A673 (cell line): ENCODE results near the gene SERPINA6. TPM values are rescaled to one million over a fixed set of nuclear protein-coding genes. Genes with fewer than 3 reads are reported as not detected.

Source experiments
- BruUV-seq: library from RNA; stranded (reverse); fragments of 400-500 nt; replicated peaks from 2 replicates; lab custom pipeline; 2021; lab: Mats Ljungman, UMichigan
- CTCF ChIA-PET: fragments of 300-600 bp; sonication (Branson Sonifier 250); formaldehyde crosslinking; loops from one replicate; lab custom pipeline; 2022; ENCODE audit warnings: antibody characterized with exemption; lab: Charles Lee
- POLR2A ChIA-PET: fragments of 300-600 bp; sonication (Branson Sonifier 250); formaldehyde crosslinking; loops from one replicate; lab custom pipeline; 2022; ENCODE audit warnings: antibody characterized with exemption; ENCODE audit not compliant: low non-redundant PET; lab: Charles Lee
- DNase-seq: peaks from one replicate; pipeline ENCODE4 v3.0.0-alpha.2; 2015; ENCODE audit warnings: low spot score
- H3K27ac ChIP-seq: fragments of 200-600 bp; sonication (generic); 2 replicates; pipeline ENCODE4 v1.5.1; 2016; ENCODE audit warnings: mixed run types, low read depth, mild to moderate bottlenecking, mixed read lengths, antibody characterized with exemption, low read length; ENCODE audit not compliant: poor library complexity, severe bottlenecking
- H3K27me3 ChIP-seq: fragments of 200-600 bp; sonication (generic); replicated peaks from 2 replicates; pipeline ENCODE4 v1.6.1; 2017; ENCODE audit warnings: mixed run types, low read depth, mild to moderate bottlenecking, mixed read lengths, antibody characterized with exemption, low read length; ENCODE audit not compliant: insufficient read depth, poor library complexity
- H3K36me3 ChIP-seq: fragments of 200-600 bp; sonication (generic); 2 replicates; pipeline ENCODE4 v1.6.1; 2016; ENCODE audit warnings: mixed run types, mild to moderate bottlenecking, mixed read lengths, antibody characterized with exemption, low read length; ENCODE audit not compliant: insufficient read depth, poor library complexity, severe bottlenecking
- H3K4me1 ChIP-seq: fragments of 200-600 bp; sonication (generic); 2 replicates; pipeline ENCODE4 v1.6.1; 2017; ENCODE audit warnings: mixed run types, mild to moderate bottlenecking, mixed read lengths, antibody characterized with exemption, low read length; ENCODE audit not compliant: insufficient read depth, poor library complexity, severe bottlenecking
- H3K4me3 ChIP-seq: fragments of 200-600 bp; sonication (generic); 2 replicates; pipeline ENCODE4 v1.5.1; 2016; ENCODE audit warnings: low read depth, mixed run types, mild to moderate bottlenecking, mixed read lengths, low read length; ENCODE audit not compliant: poor library complexity, severe bottlenecking
- H3K9me3 ChIP-seq: fragments of 200-600 bp; sonication (generic); 2 replicates; pipeline ENCODE4 v1.6.1; 2016; ENCODE audit warnings: mixed run types, low read depth, mild to moderate bottlenecking, mixed read lengths, antibody characterized with exemption, low read length; ENCODE audit not compliant: poor library complexity, severe bottlenecking
- CTCF ChIP-seq: fragments of 300-800, 200-600 bp; sonication (generic); conservative IDR thresholded peaks from 2 replicates; pipeline ENCODE4 v1.5.1; 2017; ENCODE audit warnings: low read depth, mild to moderate bottlenecking, antibody characterized with exemption, low read length, moderate library complexity, mixed read lengths
- EZH2 ChIP-seq: fragments of 200-600 bp; sonication (generic); IDR thresholded peaks from 2 replicates; pipeline ENCODE4 v1.6.1; 2017; ENCODE audit warnings: borderline replicate concordance, low read depth, mild to moderate bottlenecking, mixed read lengths, antibody characterized with exemption, low read length; ENCODE audit not compliant: poor library complexity, severe bottlenecking
- intact Hi-C: fragments of 100-400 bp; cut with micrococcal nuclease; formaldehyde crosslinking; loops from one replicate; pipeline ENCODE4 v1.10.0; 2022; ENCODE audit not compliant: unreplicated experiment
- total RNA-seq: library from RNA; stranded (reverse); gene quantifications from 2 replicates; pipeline ENCODE4 v1.2.3, GENCODE V29; 2021

Gene SERPINA6
- total RNA-seq, 1 experiment from 2014 or later = not detected

- intact Hi-C loops = no loop called here
- H3K9me3 ChIP-seq = no peaks in the 10 kb centered on the region
- H3K4me1 ChIP-seq = no peaks in the 10 kb centered on the region
- H3K36me3 ChIP-seq = no peaks in the 10 kb centered on the region
- POLR2A ChIA-PET = no interaction called here
- H3K4me3 ChIP-seq = no peak overlapping the region
- TF ChIP-seq CTCF (no peak), EZH2 (no peak)
- H3K27ac ChIP-seq = no peak overlapping the region
- no peaks in the 10 kb centered on the region for H3K27me3 ChIP-seq
- no TSS peak for BruUV-seq
- CTCF ChIA-PET = no interaction called here
- no peak for DNase-seq
Observed at GRCh38 chr14:94328196-94328595, 5.1 kb upstream of the SERPINA6 start.

DNA sequence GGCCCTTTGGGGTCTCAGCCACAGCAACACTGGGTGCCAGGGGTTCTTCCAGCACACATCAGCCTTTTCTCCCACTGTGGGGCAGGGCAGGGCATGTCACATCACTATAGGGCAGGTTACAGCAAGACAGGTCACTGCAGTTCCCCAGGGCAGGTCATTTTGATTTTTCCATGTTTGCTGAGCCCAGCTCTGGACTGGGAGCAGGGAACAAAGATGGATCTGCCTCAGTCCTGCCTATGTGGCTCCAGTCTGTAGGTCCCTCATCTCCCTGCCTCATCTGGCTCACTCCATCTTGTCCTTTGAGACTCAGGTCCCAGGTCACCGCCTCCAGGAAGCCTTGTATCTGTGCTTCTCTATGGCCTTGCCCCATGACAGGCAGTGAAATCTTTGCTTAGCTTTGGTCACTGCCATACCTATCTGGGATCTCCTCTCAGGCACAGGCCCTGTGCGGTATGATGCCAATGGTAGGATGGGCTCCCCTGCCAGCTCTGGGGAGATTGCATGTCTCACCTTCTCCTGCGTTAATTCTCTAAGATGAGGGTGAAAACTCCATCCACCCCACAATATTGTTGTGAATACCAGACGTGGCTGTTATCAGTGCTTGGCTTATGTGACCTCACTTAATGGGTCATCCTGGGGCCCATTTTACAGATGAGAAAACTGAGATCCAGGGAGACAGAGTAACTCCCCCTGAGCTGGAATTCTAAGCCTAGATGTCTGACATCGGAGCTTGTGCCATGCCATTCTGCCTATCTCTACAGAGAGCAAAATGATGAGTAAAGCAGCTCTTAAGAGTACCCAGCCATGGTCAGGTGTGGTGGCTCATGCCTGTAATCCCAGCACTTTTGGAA lies 1.5 kb downstream of the SERPINA6 start:
- TF ChIP-seq EZH2 = no peak
- TF ChIP-seq CTCF = no peak
- ChIA-PET POLR2A (no interaction called here), CTCF (no interaction called here)
- BruUV-seq = no TSS peak
- Histone ChIP-seq H3K27ac (no peak overlapping the region), H3K4me1 (no peaks in the 10 kb centered on the region), H3K9me3 (no peaks in the 10 kb centered on the region), H3K27me3 (no peaks in the 10 kb centered on the region), H3K4me3 (no peak overlapping the region), H3K36me3 (no peaks in the 10 kb centered on the region)
- DNase-seq = no peak
- intact Hi-C loops = no loop called here

GRCh38 chr14:94320243-94320642 lies 2.9 kb downstream of the SERPINA6 start:
- Histone ChIP-seq H3K27ac (no peak overlapping the region), H3K4me3 (no peak overlapping the region), H3K36me3 (no peaks in the 10 kb centered on the region), H3K9me3 (no peaks in the 10 kb centered on the region), H3K4me1 (no peaks in the 10 kb centered on the region), H3K27me3 (no peaks in the 10 kb centered on the region)
- intact Hi-C loops = no loop called here
- POLR2A ChIA-PET = no interaction called here
- TF ChIP-seq EZH2 (no peak), CTCF (no peak)
- CTCF ChIA-PET = no interaction called here
- no peak for DNase-seq
- no TSS peak for BruUV-seq
